ENCODE data around the gene CTNNA2. TPM values are rescaled to one million over a fixed set of nuclear protein-coding genes. Genes with fewer than 3 reads are reported as not detected.

The CTNNA2 gene
- total and polyA plus RNA-seq, 7 donors, result 0.03 to 0.36 (median 0.17) TPM; not detected in 4

- Histone ChIP-seq H3K4me3 (no peak overlapping the region), H3K36me3 (ENCODE audit: insufficient read depth in 1 of 2, low read depth in 1 of 2) (no peaks in the 10 kb centered on the region), H3K27me3 (ENCODE audit: insufficient read depth in 3 of 3, low read length in 2 of 3) (no peaks in the 10 kb centered on the region), H3K9me3 (no peaks in the 10 kb centered on the region), H3K4me1 (no peaks in the 10 kb centered on the region), H3K27ac (no peak overlapping the region)
- TF ChIP-seq CTCF (IDR thresholded peaks at IDR 0.05), result no peak
- DNase-seq, result no peak
- intact Hi-C loops (cut with DNase I), result no loop called here
- no peak for ATAC-seq
- WGBS, 3 donors, result 43 to 53% (median 43%) methylated on average over 3 of the region's 3 CpGs
Observed at GRCh38 chr2:80410346-80410745, 897.5 kb downstream of the CTNNA2 start.

GRCh38 chr2:80413136-80413535 is 900.3 kb downstream of the CTNNA2 start:
- H3K27me3 ChIP-seq (ENCODE audit: insufficient read depth in 3 of 3, low read length in 2 of 3), result no peaks in the 10 kb centered on the region
- intact Hi-C loops (cut with DNase I), result no loop called here
- no peak overlapping the region for H3K4me3 ChIP-seq
- TF ChIP-seq CTCF (IDR thresholded peaks at IDR 0.05), result no peak
- no peaks in the 10 kb centered on the region for H3K9me3 ChIP-seq
- no peaks in the 10 kb centered on the region for H3K36me3 ChIP-seq (ENCODE audit: insufficient read depth in 1 of 2, low read depth in 1 of 2)
- ATAC-seq (no peak), DNase-seq (no peak)
- no peak overlapping the region for H3K27ac ChIP-seq
- H3K4me1 ChIP-seq, result no peaks in the 10 kb centered on the region
- WGBS, 3 donors, result 89 to 90% (median 90%) methylated on average over 3 of the region's 3 CpGs

GRCh38 chr2:80417737-80418136 is 904.9 kb downstream of the CTNNA2 start:
- intact Hi-C loops (cut with DNase I), result no loop called here
- Histone ChIP-seq H3K36me3 (ENCODE audit: insufficient read depth in 1 of 2, low read depth in 1 of 2) (no peaks in the 10 kb centered on the region), H3K4me1 (no peaks in the 10 kb centered on the region), H3K4me3 (no peak overlapping the region), H3K27ac (no peak overlapping the region), H3K9me3 (no peaks in the 10 kb centered on the region), H3K27me3 (ENCODE audit: insufficient read depth in 3 of 3, low read length in 2 of 3) (no peaks in the 10 kb centered on the region)
- no peak for ATAC-seq
- DNase-seq, result no peak
- WGBS, 3 donors, result 82 to 97% (median 85%) methylated on average over 1 of the region's 1 CpG
- TF ChIP-seq CTCF (IDR thresholded peaks at IDR 0.05), result no peak

- Histone ChIP-seq H3K9me3 (no peaks in the 10 kb centered on the region), H3K27ac (no peak overlapping the region), H3K4me1 (no peaks in the 10 kb centered on the region), H3K27me3 (ENCODE audit: insufficient read depth in 3 of 3, low read length in 2 of 3) (no peaks in the 10 kb centered on the region), H3K36me3 (ENCODE audit: insufficient read depth in 1 of 2, low read depth in 1 of 2) (no peaks in the 10 kb centered on the region), H3K4me3 (no peak overlapping the region)
- no peak for TF ChIP-seq CTCF (IDR thresholded peaks at IDR 0.05)
- 69 to 71% (median 70%) methylated on average over 6 of the region's 6 CpGs for WGBS, 3 donors
- ATAC-seq, result no peak
- DNase-seq, result no peak
- intact Hi-C loops (cut with DNase I), result no loop called here
Observed at GRCh38 chr2:80420530-80421208, 907.8 kb downstream of the CTNNA2 start.

GRCh38 chr2:80429251-80429650 is 916.4 kb downstream of the CTNNA2 start:
- no peaks in the 10 kb centered on the region for H3K9me3 ChIP-seq
- ATAC-seq (no peak), DNase-seq (no peak)
- H3K36me3 ChIP-seq (ENCODE audit: insufficient read depth in 1 of 2, low read depth in 1 of 2), result no peaks in the 10 kb centered on the region
- H3K27ac ChIP-seq, result no peak overlapping the region
- 55 to 61% (median 59%) methylated on average over 2 of the region's 2 CpGs for WGBS, 3 donors
- TF ChIP-seq CTCF (IDR thresholded peaks at IDR 0.05), result no peak
- intact Hi-C loops (cut with DNase I), result no loop called here
- no peak overlapping the region for H3K4me3 ChIP-seq
- H3K27me3 ChIP-seq (ENCODE audit: insufficient read depth in 3 of 3, low read length in 2 of 3), result no peaks in the 10 kb centered on the region
- no peaks in the 10 kb centered on the region for H3K4me1 ChIP-seq
